ENCODE measurements around the gene ARFRP1.
A peak's percentile ranks its signal among the peaks of the same experiment; 100 is the strongest.

The ARFRP1 gene, protein sequence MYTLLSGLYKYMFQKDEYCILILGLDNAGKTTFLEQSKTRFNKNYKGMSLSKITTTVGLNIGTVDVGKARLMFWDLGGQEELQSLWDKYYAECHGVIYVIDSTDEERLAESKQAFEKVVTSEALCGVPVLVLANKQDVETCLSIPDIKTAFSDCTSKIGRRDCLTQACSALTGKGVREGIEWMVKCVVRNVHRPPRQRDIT

DNA sequence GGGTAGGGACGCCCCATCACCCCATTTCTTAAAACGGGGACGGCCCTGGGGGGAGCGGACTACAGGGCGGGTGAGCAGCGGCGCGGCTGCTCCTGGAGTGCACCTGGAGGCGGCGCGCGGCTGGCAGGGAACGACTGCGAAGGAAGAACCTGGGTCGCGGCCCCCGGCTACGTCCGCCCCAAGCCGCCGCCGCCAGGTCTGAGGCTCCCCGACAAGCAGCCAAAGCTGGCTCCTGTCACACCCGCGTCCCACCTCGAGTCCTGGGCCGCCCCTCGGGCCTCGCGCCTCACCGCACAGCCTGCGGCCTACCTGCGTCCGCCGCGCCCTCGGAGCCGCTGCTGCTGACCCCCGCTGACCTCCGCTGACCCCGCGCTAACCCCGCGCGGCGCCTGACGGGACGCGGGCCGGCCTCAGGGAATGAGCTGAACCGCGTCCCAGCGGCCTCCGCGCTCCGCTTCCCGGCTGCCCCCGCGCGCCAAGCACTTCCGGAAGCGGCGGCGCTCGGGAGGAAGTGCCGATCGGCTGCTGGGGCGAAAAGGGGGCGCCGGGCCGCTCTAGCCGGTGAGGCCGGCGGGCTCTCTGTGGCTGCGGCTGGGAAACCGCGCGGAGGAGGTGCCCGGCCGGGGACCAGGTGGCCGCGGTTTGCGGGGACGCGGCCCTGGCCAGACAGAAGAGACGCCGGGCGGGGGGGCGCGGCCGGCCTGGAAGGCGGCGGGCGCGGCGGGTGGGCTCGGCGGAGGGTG, at the start of gene ARFRP1, which contains the start of gene ZGPAT:
TSS of gene ARFRP1 (minus strand) at position 419 of the 743 bp plus-strand sequence. CDS start 885 bp downstream, outside the sequence.
TSS of gene ZGPAT (plus strand) at position 482 of the 743 bp plus-strand sequence. CDS start 542 bp downstream, outside the sequence.
- Histone ChIP-seq H3K27me3 (ENCODE audit: control insufficient read depth, insufficient read depth, low read length) (no peaks in the 10 kb centered on the region), H3K36me3 (ENCODE audit: control insufficient read depth, insufficient read depth, low read length) (peaks cover 11% of the 10 kb centered on the region; the same call in 1 of the 2 replicates), H3K9me3 (ENCODE audit: control insufficient read depth, insufficient read depth, low read length) (no peaks in the 10 kb centered on the region), H3K4me3 (ENCODE audit: low read length) (peak within 1 kb of the TSS; percentile 98), H3K27ac (ENCODE audit: low read length) (no peak within 1 kb of the TSS), H3K4me1 (ENCODE audit: control insufficient read depth, insufficient read depth, low read length) (peaks cover 2% of the 10 kb centered on the region; the same call in 1 of the 2 replicates)
- peak; percentile 68 for DNase-seq (ENCODE audit: low read depth, low spot score)
- no CpG with 5 or more reads among the region's 98 CpGs for WGBS (ENCODE audit: insufficient coverage, insufficient read length)

DNA sequence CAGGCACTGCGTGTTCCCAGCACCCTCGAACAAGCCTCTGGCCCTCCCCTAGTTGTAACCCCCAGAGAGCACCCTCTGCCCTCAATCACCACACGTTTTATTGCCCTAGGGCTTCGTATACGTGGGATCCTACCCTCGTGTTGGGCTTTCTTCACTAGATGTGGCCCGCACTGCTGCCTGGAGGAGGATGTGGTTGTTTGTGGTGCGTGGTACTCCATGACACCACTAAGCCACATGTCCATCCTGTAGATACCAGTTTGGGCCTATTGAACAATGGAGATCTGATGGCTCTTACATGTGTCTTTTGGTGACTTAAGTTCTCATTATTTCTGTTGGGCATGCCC, 48.8 kb upstream of the ARFRP1 start:
- Histone ChIP-seq H3K9me3 (ENCODE audit: control insufficient read depth, insufficient read depth, low read length) (no peaks in the 10 kb centered on the region), H3K27ac (ENCODE audit: low read length) (no peak overlapping the region), H3K4me1 (ENCODE audit: control insufficient read depth, insufficient read depth, low read length) (no peaks in the 10 kb centered on the region; the same call in 1 of the 2 replicates), H3K36me3 (ENCODE audit: control insufficient read depth, insufficient read depth, low read length) (peaks cover 5% of the 10 kb centered on the region; the same call in 1 of the 2 replicates), H3K27me3 (ENCODE audit: control insufficient read depth, insufficient read depth, low read length) (no peaks in the 10 kb centered on the region), H3K4me3 (ENCODE audit: low read length) (no peak overlapping the region)
- no CpG with 5 or more reads among the region's 8 CpGs for WGBS (ENCODE audit: insufficient coverage, insufficient read length)
- DNase-seq (ENCODE audit: low read depth, low spot score), result no peak

DNA sequence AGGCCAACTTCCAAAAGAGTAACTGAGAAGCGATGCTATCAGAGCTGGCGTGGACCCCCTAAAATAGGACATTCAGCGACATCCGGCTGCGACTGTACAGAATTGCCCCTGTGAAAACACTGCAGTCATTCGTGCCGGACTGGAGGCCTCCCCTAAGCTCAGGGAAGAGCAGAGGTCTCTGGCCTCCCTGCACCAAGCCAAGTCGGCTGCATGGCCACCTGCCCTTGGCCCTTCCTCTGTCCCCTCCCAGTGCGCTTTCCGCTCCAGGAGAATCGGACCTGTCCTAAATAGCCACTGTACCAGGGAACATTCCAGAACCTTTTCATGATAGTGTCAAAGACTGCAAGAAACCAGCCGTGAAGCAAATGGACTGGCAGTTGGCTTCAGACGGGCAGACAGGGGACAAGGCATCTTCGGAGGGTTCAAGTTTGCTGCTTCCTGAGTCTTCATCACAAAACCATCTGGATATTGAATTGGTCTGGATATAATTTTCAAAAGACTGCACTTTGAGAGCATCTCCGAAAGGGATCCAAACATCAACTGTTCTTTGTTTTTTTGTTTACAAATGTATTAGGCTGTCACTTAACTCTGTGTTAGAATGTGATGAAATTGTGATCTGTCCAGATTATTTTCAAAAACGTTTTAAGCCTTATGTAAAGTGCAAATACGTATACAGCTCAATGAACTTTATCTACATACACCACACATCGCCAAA, 48.3 kb upstream of the ARFRP1 start:
- H3K36me3 ChIP-seq (ENCODE audit: control insufficient read depth, insufficient read depth, low read length), result peaks cover 5% of the 10 kb centered on the region; the same call in 1 of the 2 replicates
- no peak overlapping the region for H3K4me3 ChIP-seq (ENCODE audit: low read length)
- H3K9me3 ChIP-seq (ENCODE audit: control insufficient read depth, insufficient read depth, low read length), result no peaks in the 10 kb centered on the region
- no peak for DNase-seq (ENCODE audit: low read depth, low spot score)
- no peak overlapping the region for H3K27ac ChIP-seq (ENCODE audit: low read length)
- H3K27me3 ChIP-seq (ENCODE audit: control insufficient read depth, insufficient read depth, low read length), result no peaks in the 10 kb centered on the region
- no CpG with 5 or more reads among the region's 18 CpGs for WGBS (ENCODE audit: insufficient coverage, insufficient read length)
- H3K4me1 ChIP-seq (ENCODE audit: control insufficient read depth, insufficient read depth, low read length), result peaks cover 2% of the 10 kb centered on the region

DNA sequence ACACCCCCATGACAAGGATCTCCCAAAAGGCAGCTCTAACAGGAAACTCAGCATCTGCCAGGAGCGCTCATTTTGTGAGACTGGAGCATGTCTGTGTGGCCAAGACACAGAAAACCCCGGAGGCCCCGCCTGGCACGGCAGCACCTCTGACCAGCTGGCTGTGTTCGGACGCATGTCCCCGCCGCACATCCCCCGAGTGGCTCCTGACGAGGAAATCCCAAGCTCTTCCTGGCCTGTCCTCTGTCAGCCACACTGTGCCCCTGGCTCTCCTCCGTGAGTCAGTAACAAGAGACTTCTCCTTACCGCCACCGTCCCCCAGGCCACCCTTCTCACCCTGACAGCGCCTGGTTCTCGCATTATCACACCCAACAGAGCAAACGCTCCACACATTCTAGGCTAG, 46.2 kb upstream of the ARFRP1 start:
- Histone ChIP-seq H3K27ac (ENCODE audit: low read length) (no peak overlapping the region), H3K36me3 (ENCODE audit: control insufficient read depth, insufficient read depth, low read length) (peaks cover 5% of the 10 kb centered on the region; the same call in 1 of the 2 replicates), H3K27me3 (ENCODE audit: control insufficient read depth, insufficient read depth, low read length) (no peaks in the 10 kb centered on the region), H3K9me3 (ENCODE audit: control insufficient read depth, insufficient read depth, low read length) (no peaks in the 10 kb centered on the region), H3K4me1 (ENCODE audit: control insufficient read depth, insufficient read depth, low read length) (peaks cover 3% of the 10 kb centered on the region), H3K4me3 (ENCODE audit: low read length) (no peak overlapping the region)
- WGBS (ENCODE audit: insufficient coverage, insufficient read length), result no CpG with 5 or more reads among the region's 16 CpGs
- no peak for DNase-seq (ENCODE audit: low read depth, low spot score)

DNA sequence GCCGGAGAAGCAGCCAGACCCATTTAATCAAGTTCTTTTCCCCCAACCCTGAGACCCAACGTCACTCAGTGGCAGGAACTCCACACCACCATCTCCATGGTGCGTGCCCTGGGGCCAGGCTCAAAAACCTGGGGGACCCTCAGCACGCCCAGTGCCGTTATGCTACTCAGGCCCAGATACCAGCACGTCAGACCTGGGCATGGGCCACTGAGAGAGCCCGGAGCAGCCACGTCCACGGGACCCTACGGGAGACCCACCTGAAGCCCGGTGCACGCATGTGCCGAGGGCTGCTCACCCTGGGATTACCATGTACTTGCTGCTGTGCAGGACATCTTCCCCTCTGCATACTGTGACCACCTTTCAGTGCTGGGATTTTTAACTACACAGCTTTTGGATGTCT, 45.6 kb upstream of the ARFRP1 start:
- H3K4me1 ChIP-seq (ENCODE audit: control insufficient read depth, insufficient read depth, low read length), result peaks cover 3% of the 10 kb centered on the region
- DNase-seq (ENCODE audit: low read depth, low spot score), result no peak
- H3K4me3 ChIP-seq (ENCODE audit: low read length), result no peak overlapping the region
- WGBS (ENCODE audit: insufficient coverage, insufficient read length), result no CpG with 5 or more reads among the region's 13 CpGs
- H3K27me3 ChIP-seq (ENCODE audit: control insufficient read depth, insufficient read depth, low read length), result no peaks in the 10 kb centered on the region
- H3K27ac ChIP-seq (ENCODE audit: low read length), result no peak overlapping the region
- H3K9me3 ChIP-seq (ENCODE audit: control insufficient read depth, insufficient read depth, low read length), result no peaks in the 10 kb centered on the region
- H3K36me3 ChIP-seq (ENCODE audit: control insufficient read depth, insufficient read depth, low read length), result peaks cover 5% of the 10 kb centered on the region; the same call in 1 of the 2 replicates

DNA sequence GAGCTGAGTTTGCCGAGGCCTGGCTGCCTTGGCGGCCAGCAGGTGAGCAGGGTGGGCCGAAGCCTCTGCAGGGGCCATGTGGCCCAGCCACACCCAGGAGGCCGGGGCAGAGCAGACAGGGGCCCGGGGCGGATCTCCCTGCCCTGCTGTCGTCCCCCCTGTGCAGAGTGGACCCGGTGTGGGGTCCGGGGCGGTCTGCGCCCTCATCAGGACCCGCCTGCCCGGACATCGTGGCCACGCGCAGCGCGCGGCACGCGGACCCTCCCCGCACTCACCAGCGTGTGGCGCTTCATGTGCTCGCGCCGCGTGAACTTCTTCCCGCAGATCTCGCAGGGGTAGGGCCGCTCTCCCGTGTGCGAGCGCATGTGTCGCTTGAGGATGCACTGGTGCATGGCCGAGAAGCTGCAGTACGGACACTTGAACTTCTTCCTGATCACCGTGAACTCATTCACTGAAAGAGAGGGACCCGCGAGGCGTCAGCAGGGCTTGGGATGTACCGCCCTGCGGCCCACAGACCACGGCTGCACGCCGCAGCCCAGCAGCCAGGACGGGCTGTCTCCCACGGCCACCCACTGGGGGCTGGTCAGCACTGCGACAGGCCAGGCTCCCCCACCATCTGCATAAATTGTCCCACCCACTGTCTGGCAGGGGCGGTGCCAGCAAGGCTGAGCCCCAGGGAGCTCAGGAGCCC, 44.8 kb upstream of the ARFRP1 start:
- no peak for DNase-seq (ENCODE audit: low read depth, low spot score)
- Histone ChIP-seq H3K4me3 (ENCODE audit: low read length) (no peak overlapping the region), H3K27me3 (ENCODE audit: control insufficient read depth, insufficient read depth, low read length) (no peaks in the 10 kb centered on the region), H3K4me1 (ENCODE audit: control insufficient read depth, insufficient read depth, low read length) (peaks cover 3% of the 10 kb centered on the region), H3K36me3 (ENCODE audit: control insufficient read depth, insufficient read depth, low read length) (peaks cover 5% of the 10 kb centered on the region; the same call in 1 of the 2 replicates), H3K9me3 (ENCODE audit: control insufficient read depth, insufficient read depth, low read length) (no peaks in the 10 kb centered on the region), H3K27ac (ENCODE audit: low read length) (no peak overlapping the region)
- WGBS (ENCODE audit: insufficient coverage, insufficient read length), result no CpG with 5 or more reads among the region's 50 CpGs

DNA sequence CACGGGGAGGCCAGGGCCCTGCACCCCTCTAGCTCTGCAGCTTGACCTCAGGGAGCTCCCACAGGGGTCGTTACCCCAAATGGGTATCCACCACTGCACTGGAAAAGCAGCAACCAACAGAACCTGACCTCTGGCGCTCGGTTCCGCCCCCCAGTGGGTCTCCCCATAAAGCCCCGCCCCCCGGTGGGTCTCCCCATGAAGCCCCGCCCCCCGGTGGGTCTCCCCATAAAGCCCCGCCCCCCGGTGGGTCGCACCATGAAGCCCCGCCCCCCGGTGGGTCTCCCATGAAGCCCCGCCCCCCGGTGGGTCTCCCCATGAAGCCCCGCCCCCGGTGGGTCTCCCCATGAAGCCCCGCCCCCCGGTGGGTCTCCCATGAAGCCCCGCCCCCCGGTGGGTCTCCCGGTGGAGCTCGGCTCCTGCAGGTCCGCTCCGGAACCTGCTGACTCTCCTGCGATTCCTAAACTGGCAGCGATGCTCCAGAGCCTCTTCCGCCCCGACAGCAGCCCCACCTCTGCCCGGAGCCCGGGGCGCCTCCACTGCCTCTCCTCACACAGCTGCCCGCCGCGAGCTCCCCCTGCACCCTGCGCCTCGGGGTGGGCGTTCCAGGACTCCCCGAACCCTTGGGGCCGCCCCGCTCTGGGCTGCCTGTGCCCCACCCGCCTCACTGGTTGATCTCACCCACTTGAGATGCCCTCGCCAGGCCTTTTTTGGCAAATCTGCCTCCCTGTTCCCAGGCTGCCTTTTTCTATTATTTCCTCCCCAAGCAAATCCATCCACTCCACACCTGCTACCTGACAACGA, 43.9 kb upstream of the ARFRP1 start:
- no peaks in the 10 kb centered on the region for H3K27me3 ChIP-seq (ENCODE audit: control insufficient read depth, insufficient read depth, low read length)
- no peak overlapping the region for H3K4me3 ChIP-seq (ENCODE audit: low read length)
- DNase-seq (ENCODE audit: low read depth, low spot score), result no peak
- peaks cover 5% of the 10 kb centered on the region for H3K36me3 ChIP-seq (ENCODE audit: control insufficient read depth, insufficient read depth, low read length)
- H3K27ac ChIP-seq (ENCODE audit: low read length), result no peak overlapping the region
- no CpG with 5 or more reads among the region's 45 CpGs for WGBS (ENCODE audit: insufficient coverage, insufficient read length)
- H3K9me3 ChIP-seq (ENCODE audit: control insufficient read depth, insufficient read depth, low read length), result no peaks in the 10 kb centered on the region
- H3K4me1 ChIP-seq (ENCODE audit: control insufficient read depth, insufficient read depth, low read length), result peaks cover 3% of the 10 kb centered on the region

DNA sequence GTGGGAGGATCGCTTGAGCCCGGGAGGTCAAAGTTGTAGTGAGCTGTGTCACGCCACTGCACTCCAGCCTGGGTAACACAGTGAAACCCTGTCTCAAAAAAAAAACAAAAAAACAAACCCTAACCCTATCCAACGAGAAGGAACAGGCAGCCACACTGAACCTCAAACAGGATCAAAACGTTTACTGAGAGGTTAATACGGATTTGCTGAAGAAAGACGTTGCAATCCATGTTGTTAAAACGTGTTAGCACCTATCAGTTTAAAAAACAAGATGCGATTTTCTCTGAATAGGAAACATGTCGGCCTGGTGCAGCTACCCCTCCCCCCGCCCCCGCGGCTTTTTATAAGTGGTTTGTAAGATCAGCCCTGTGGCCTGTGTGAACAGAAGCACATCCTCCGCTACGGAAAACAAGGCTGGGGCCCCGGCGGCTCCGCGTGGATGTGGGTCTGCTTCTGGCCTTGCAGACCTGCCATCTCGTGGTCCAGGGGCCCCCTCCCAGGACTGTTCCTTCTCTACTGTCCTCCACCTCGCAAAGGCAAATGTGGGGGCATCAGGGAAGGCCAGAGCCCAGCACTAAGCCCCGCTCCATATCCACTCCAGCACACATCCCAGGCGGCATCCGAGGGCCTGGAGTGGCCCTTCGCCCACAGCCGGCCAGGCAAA, 43.2 kb upstream of the ARFRP1 start:
- peaks cover 3% of the 10 kb centered on the region for H3K4me1 ChIP-seq (ENCODE audit: control insufficient read depth, insufficient read depth, low read length)
- H3K9me3 ChIP-seq (ENCODE audit: control insufficient read depth, insufficient read depth, low read length), result no peaks in the 10 kb centered on the region
- H3K36me3 ChIP-seq (ENCODE audit: control insufficient read depth, insufficient read depth, low read length), result peaks cover 8% of the 10 kb centered on the region
- no peak overlapping the region for H3K4me3 ChIP-seq (ENCODE audit: low read length)
- DNase-seq (ENCODE audit: low read depth, low spot score), result no peak
- H3K27ac ChIP-seq (ENCODE audit: low read length), result no peak overlapping the region
- H3K27me3 ChIP-seq (ENCODE audit: control insufficient read depth, insufficient read depth, low read length), result no peaks in the 10 kb centered on the region
- WGBS (ENCODE audit: insufficient coverage, insufficient read length), result no CpG with 5 or more reads among the region's 26 CpGs

All from iPS DF 6.9 (cell line).